Measurements from ENCODE around the gene ZNF148.

GRCh38 chr3:125357837-125358236 lies 17.3 kb downstream of the ZNF148 start:
- no peak for TF ChIP-seq CTCF (IDR thresholded peaks at IDR 0.05)
- no peak for TF ChIP-seq POLR2A (IDR thresholded peaks at IDR 0.05)
